RWPE1 (cell line): ENCODE data around the gene DNAJC5.

Source experiments
- CTCF ChIA-PET: fragments of 350-600 bp; sonication (Branson Sonifier 250); formaldehyde crosslinking; extraction: SDS; loops from one replicate; lab custom pipeline; 2021; lab: Yijun Ruan, JAX
- POLR2A ChIA-PET: fragments of 400-600 bp; formaldehyde crosslinking; extraction: SDS; loops from one replicate; lab custom pipeline; 2020; ENCODE audit warnings: antibody characterized with exemption; ENCODE audit not compliant: low non-redundant PET; lab: Yijun Ruan, JAX
- DNase-seq: peaks from one replicate; pipeline ENCODE4 v3.0.0; 2012; ENCODE audit warnings: low spot score
- H3K27ac ChIP-seq: fragments of 450-650 bp; 2 replicates; pipeline ENCODE4 v1.5.1; 2017
- TF ChIP-seq, protein P1 (sequence below): fragments of 450-650 bp; conservative IDR thresholded peaks from 2 replicates; pipeline ENCODE4 v1.5.1; 2017; ENCODE audit warnings: low read depth, mild to moderate bottlenecking

Gene DNAJC5

GRCh38 chr20:63885264-63886053 lies 9.5 kb upstream of the DNAJC5 start:
- ChIA-PET POLR2A (interaction anchor here (1.4 kb wide), 1 partner anchor 20 kb away, joined by 3 read pairs; the partner anchor contains the start of gene TPD52L2), CTCF (interaction anchor here (0.8 to 1.3 kb wide), 2 partner anchors 10 to 20 kb away, joined by 3 read pairs; no protein-coding TSS in a partner anchor)
- peak overlapping the region; percentile 51 for H3K27ac ChIP-seq
- TF ChIP-seq, protein P1, sequence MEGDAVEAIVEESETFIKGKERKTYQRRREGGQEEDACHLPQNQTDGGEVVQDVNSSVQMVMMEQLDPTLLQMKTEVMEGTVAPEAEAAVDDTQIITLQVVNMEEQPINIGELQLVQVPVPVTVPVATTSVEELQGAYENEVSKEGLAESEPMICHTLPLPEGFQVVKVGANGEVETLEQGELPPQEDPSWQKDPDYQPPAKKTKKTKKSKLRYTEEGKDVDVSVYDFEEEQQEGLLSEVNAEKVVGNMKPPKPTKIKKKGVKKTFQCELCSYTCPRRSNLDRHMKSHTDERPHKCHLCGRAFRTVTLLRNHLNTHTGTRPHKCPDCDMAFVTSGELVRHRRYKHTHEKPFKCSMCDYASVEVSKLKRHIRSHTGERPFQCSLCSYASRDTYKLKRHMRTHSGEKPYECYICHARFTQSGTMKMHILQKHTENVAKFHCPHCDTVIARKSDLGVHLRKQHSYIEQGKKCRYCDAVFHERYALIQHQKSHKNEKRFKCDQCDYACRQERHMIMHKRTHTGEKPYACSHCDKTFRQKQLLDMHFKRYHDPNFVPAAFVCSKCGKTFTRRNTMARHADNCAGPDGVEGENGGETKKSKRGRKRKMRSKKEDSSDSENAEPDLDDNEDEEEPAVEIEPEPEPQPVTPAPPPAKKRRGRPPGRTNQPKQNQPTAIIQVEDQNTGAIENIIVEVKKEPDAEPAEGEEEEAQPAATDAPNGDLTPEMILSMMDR = no peak
- peak; percentile 55 for DNase-seq

DNA sequence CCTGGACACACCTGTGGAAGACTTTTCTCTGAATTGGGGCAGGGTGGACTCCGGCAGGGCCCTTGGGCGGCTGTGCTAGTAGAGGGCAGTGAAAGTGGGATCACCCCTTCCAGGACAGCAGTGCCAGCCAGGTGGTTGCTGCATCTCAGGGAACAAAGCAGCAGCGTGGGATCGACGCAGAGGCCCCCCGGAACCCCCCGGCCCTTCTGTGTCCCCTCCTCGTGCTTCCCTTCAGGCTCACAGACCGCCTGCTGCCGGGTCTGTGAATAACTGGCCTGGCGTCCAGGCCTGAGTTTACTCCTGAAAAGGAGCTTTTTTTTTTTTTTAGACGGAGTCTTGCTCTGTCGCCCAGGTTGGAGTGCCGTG lies 8.9 kb upstream of the DNAJC5 start:
- CTCF ChIA-PET = no interaction called here
- no peak for DNase-seq
- H3K27ac ChIP-seq = peak overlapping the region; percentile 51
- POLR2A ChIA-PET = interaction anchor here (0.7 kb wide), 1 partner anchor 21 kb away, joined by 3 read pairs; the partner anchor contains the start of gene TPD52L2
- TF ChIP-seq, protein P1 = no peak

- TF ChIP-seq, protein P1 = no peak
- ChIA-PET CTCF (interaction anchor here (0.6 to 1.1 kb wide), 2 partner anchors 21 to 22 kb away, joined by 3 to 4 read pairs; no protein-coding TSS in a partner anchor), POLR2A (interaction anchor here (1.4 kb wide), 1 partner anchor 21 kb away, joined by 4 read pairs; the partner anchor contains the start of gene TPD52L2)
- DNase-seq = no peak
- H3K27ac ChIP-seq = peak overlapping the region; percentile 51
These were observed 8.0 kb upstream of the DNAJC5 start for GRCh38 chr20:63886921-63887320.

- CTCF ChIA-PET = interaction anchor here (0.6 to 1.3 kb wide), 3 partner anchors 8 to 352 kb away, joined by 3 read pairs; partner anchors contain the start of gene PTK6
- TF ChIP-seq, protein P1 = no peak
- POLR2A ChIA-PET = no interaction called here
- peak; percentile 46 for DNase-seq
- H3K27ac ChIP-seq = peak overlapping the region; percentile 77
These were observed 5.4 kb upstream of the DNAJC5 start for GRCh38 chr20:63889241-63890200.

DNA sequence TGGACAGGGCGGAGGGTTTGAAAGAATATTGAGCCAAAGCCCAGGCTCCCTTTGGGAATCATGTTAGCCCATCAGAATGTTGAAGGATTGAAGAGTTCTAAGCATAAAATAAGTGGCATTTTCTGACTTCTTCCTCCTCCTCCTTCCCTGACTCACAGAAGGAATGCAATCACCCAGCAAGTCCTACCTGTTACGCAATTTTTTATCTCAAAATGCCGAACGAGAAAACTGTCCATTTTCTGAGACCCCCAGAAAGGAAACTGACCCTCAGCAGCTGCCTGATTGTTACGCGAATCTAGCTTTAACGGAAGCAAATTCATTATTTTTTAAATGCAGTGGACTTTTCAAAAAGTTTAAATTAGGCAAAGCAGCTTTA lies 4.7 kb upstream of the DNAJC5 start:
- ChIA-PET POLR2A (no interaction called here), CTCF (interaction anchor here (0.6 to 1.3 kb wide), 3 partner anchors 9 to 353 kb away, joined by 3 read pairs; partner anchors contain the start of gene PTK6)
- peak overlapping the region; percentile 77 for H3K27ac ChIP-seq
- TF ChIP-seq, protein P1 = no peak
- peak; percentile 53 for DNase-seq

GRCh38 chr20:63890616-63891015 lies 4.3 kb upstream of the DNAJC5 start:
- peak overlapping the region; percentile 42 for H3K27ac ChIP-seq
- no peak for DNase-seq
- CTCF ChIA-PET = interaction anchor here (0.8 to 1.3 kb wide), 2 partner anchors 9 to 353 kb away, joined by 3 read pairs; partner anchors contain the start of gene PTK6
- TF ChIP-seq, protein P1 = no peak
- POLR2A ChIA-PET = no interaction called here
